ENCODE results near the gene IKZF1.

Gene IKZF1

GRCh38 chr7:50356945-50357268 is 52.4 kb downstream of the IKZF1 start:
- H3K27ac ChIP-seq: no peak overlapping the region
- H3K9me3 ChIP-seq: no peaks in the 10 kb centered on the region
- no peaks in the 10 kb centered on the region for H3K27me3 ChIP-seq
- no peaks in the 10 kb centered on the region for H3K4me1 ChIP-seq
- H3K36me3 ChIP-seq: no peaks in the 10 kb centered on the region
- intact Hi-C loops (cut with DNase I; ENCODE audit: low total_unique reads): no loop called here
- no peak for TF ChIP-seq CTCF (IDR thresholded peaks at IDR 0.05)
- no peak overlapping the region for H3K4me3 ChIP-seq
- DNase-seq: no peak

GRCh38 chr7:50357426-50357825 is 52.9 kb downstream of the IKZF1 start:
- Histone ChIP-seq H3K9me3 (no peaks in the 10 kb centered on the region), H3K27me3 (no peaks in the 10 kb centered on the region), H3K27ac (no peak overlapping the region), H3K36me3 (no peaks in the 10 kb centered on the region), H3K4me3 (no peak overlapping the region), H3K4me1 (no peaks in the 10 kb centered on the region)
- TF ChIP-seq CTCF (IDR thresholded peaks at IDR 0.05): no peak
- intact Hi-C loops (cut with DNase I; ENCODE audit: low total_unique reads): no loop called here
- no peak for DNase-seq

GRCh38 chr7:50358041-50358705 is 53.7 kb downstream of the IKZF1 start:
- intact Hi-C loops (cut with DNase I; ENCODE audit: low total_unique reads): no loop called here
- Histone ChIP-seq H3K9me3 (no peaks in the 10 kb centered on the region), H3K27ac (no peak overlapping the region), H3K36me3 (no peaks in the 10 kb centered on the region), H3K27me3 (no peaks in the 10 kb centered on the region), H3K4me3 (no peak overlapping the region), H3K4me1 (no peaks in the 10 kb centered on the region)
- DNase-seq: no peak
- TF ChIP-seq CTCF (IDR thresholded peaks at IDR 0.05): no peak

GRCh38 chr7:50358779-50359178 is 54.3 kb downstream of the IKZF1 start:
- intact Hi-C loops (cut with DNase I; ENCODE audit: low total_unique reads): no loop called here
- TF ChIP-seq CTCF (IDR thresholded peaks at IDR 0.05): no peak
- no peak overlapping the region for H3K4me3 ChIP-seq
- H3K36me3 ChIP-seq: no peaks in the 10 kb centered on the region
- no peaks in the 10 kb centered on the region for H3K27me3 ChIP-seq
- H3K4me1 ChIP-seq: no peaks in the 10 kb centered on the region
- no peak overlapping the region for H3K27ac ChIP-seq
- H3K9me3 ChIP-seq: no peaks in the 10 kb centered on the region
- DNase-seq: no peak

GRCh38 chr7:50359258-50359994 is 54.9 kb downstream of the IKZF1 start:
- Histone ChIP-seq H3K4me3 (no peak overlapping the region), H3K27ac (no peak overlapping the region), H3K27me3 (no peaks in the 10 kb centered on the region), H3K4me1 (no peaks in the 10 kb centered on the region), H3K9me3 (no peaks in the 10 kb centered on the region), H3K36me3 (no peaks in the 10 kb centered on the region)
- no peak for DNase-seq
- intact Hi-C loops (cut with DNase I; ENCODE audit: low total_unique reads): no loop called here
- TF ChIP-seq CTCF (IDR thresholded peaks at IDR 0.05): no peak
